A549 (cell line): ENCODE measurements around the gene SPRR3.
"Not testable (repeated sequence)": the region's sequence is repeated elsewhere in the genome, so short reads cannot be mapped to it uniquely, and the experiment has no call there.

Source experiments
- BHLHE40 ChIP-seq: IDR thresholded peaks from 2 replicates; pipeline ENCODE4 v1.6.1; 2012; ENCODE audit warnings: low read depth, low read length, inconsistent platforms
- CBX2 ChIP-seq: fragments of 200-600 bp; sonication (generic); IDR thresholded peaks from 2 replicates; pipeline ENCODE4 v1.6.1; 2016; ENCODE audit warnings: low read depth, mild to moderate bottlenecking, borderline replicate concordance
- EP300 ChIP-seq, 2 experiments: fragments of >200 bp; sonication (Bioruptor Twin); formaldehyde crosslinking; IDR thresholded peaks; 2 replicates in 1 of 2; 3 replicates in 1 of 2; pipeline ENCODE4 v1.6.1; 2016 to 2017
- MYC ChIP-seq: IDR thresholded peaks from 2 replicates; pipeline ENCODE4 v1.6.1; 2012; ENCODE audit warnings: mild to moderate bottlenecking, inconsistent platforms, low read length, improper control_type of control experiment, borderline replicate concordance
- RAD21 ChIP-seq, 2 experiments: fragments of >200 bp in 1 of 2; sonication (Bioruptor Twin) in 1 of 2; formaldehyde crosslinking in 1 of 2; IDR thresholded peaks in 1 of 2; conservative IDR thresholded peaks in 1 of 2; 2 replicates in 1 of 2; 3 replicates in 1 of 2; pipeline ENCODE4 v1.6.1; 2012 to 2018; ENCODE audit warnings: inconsistent platforms in 1 of 2
- ZNF302 ChIP-seq: fragments of 250-450 bp; sonication (Bioruptor Pico); IDR thresholded peaks from 2 replicates; pipeline ENCODE4 v1.9.0; 2021; ENCODE audit warnings: inconsistent platforms, mild to moderate bottlenecking, moderate library complexity
- TF ChIP-seq, protein P1 (sequence below): fragments of >200 bp; sonication (Bioruptor Twin); formaldehyde crosslinking; IDR thresholded peaks from 3 replicates; pipeline ENCODE4 v1.5.1; 2016
- TF ChIP-seq, protein P2 (sequence below): IDR thresholded peaks from 2 replicates; pipeline ENCODE4 v1.6.1; 2012; ENCODE audit warnings: low read depth, borderline replicate concordance
- TF ChIP-seq, protein P3 (sequence below): fragments of 200-600 bp; sonication (generic); IDR thresholded peaks from 2 replicates; pipeline ENCODE4 v1.6.1; 2016; ENCODE audit warnings: antibody characterized with exemption, mild to moderate bottlenecking, moderate library complexity

DNA sequence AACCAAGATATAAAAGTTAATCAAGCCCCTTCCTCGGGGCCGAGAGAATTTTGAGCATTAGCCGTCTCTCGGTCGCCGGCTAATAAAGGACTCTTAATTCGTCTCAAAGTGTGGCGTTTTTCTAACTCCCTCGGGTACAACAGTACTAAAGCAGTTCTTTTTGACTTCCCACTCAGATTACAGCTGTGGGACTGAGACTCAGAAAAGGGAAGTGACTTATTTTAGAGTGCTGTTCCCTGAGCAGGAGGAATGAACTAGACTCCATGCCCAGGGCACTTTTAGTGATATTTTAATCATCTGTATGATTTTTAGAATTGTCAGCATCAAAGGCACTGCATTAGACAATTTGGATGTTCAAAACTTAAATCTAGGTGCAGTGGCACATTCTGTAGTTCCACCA, 20.8 kb downstream of the SPRR3 start:
- TF ChIP-seq, protein P1, sequence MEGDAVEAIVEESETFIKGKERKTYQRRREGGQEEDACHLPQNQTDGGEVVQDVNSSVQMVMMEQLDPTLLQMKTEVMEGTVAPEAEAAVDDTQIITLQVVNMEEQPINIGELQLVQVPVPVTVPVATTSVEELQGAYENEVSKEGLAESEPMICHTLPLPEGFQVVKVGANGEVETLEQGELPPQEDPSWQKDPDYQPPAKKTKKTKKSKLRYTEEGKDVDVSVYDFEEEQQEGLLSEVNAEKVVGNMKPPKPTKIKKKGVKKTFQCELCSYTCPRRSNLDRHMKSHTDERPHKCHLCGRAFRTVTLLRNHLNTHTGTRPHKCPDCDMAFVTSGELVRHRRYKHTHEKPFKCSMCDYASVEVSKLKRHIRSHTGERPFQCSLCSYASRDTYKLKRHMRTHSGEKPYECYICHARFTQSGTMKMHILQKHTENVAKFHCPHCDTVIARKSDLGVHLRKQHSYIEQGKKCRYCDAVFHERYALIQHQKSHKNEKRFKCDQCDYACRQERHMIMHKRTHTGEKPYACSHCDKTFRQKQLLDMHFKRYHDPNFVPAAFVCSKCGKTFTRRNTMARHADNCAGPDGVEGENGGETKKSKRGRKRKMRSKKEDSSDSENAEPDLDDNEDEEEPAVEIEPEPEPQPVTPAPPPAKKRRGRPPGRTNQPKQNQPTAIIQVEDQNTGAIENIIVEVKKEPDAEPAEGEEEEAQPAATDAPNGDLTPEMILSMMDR, result not testable (repeated sequence)
- TF ChIP-seq ZNF302 (CRISPR knock-in tag); BHLHE40; RAD21 (conservative IDR thresholded peaks at IDR 0.05 in 1 of 2, IDR thresholded peaks at IDR 0.05 in 1 of 2); MYC; EP300 (IDR thresholded peaks at IDR 0.05); CBX2: not testable (repeated sequence)
- TF ChIP-seq, protein P2, sequence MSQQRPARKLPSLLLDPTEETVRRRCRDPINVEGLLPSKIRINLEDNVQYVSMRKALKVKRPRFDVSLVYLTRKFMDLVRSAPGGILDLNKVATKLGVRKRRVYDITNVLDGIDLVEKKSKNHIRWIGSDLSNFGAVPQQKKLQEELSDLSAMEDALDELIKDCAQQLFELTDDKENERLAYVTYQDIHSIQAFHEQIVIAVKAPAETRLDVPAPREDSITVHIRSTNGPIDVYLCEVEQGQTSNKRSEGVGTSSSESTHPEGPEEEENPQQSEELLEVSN, result not testable (repeated sequence)
- TF ChIP-seq, protein P3, sequence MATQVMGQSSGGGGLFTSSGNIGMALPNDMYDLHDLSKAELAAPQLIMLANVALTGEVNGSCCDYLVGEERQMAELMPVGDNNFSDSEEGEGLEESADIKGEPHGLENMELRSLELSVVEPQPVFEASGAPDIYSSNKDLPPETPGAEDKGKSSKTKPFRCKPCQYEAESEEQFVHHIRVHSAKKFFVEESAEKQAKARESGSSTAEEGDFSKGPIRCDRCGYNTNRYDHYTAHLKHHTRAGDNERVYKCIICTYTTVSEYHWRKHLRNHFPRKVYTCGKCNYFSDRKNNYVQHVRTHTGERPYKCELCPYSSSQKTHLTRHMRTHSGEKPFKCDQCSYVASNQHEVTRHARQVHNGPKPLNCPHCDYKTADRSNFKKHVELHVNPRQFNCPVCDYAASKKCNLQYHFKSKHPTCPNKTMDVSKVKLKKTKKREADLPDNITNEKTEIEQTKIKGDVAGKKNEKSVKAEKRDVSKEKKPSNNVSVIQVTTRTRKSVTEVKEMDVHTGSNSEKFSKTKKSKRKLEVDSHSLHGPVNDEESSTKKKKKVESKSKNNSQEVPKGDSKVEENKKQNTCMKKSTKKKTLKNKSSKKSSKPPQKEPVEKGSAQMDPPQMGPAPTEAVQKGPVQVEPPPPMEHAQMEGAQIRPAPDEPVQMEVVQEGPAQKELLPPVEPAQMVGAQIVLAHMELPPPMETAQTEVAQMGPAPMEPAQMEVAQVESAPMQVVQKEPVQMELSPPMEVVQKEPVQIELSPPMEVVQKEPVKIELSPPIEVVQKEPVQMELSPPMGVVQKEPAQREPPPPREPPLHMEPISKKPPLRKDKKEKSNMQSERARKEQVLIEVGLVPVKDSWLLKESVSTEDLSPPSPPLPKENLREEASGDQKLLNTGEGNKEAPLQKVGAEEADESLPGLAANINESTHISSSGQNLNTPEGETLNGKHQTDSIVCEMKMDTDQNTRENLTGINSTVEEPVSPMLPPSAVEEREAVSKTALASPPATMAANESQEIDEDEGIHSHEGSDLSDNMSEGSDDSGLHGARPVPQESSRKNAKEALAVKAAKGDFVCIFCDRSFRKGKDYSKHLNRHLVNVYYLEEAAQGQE, result not testable (repeated sequence)
